PFSK-1 (cell line): ENCODE data around the gene GPR17.

Source experiments
- POLR2AphosphoS5 ChIP-seq: IDR thresholded peaks from 2 replicates; pipeline ENCODE4 v1.6.1; 2012; ENCODE audit warnings: low read depth, mild to moderate bottlenecking, control low read depth, low read length, moderate library complexity
- REST ChIP-seq, 2 experiments: IDR thresholded peaks; 2 replicates each; pipeline versions ENCODE4 v1.6.1 to v1.8.0; 2011 to 2012; ENCODE audit warnings: low read depth in 2 of 2, low read length in 2 of 2, control low read depth in 1 of 2, inconsistent platforms in 1 of 2, mild to moderate bottlenecking in 1 of 2, moderate library complexity in 1 of 2; ENCODE audit not compliant: insufficient read depth in 1 of 2

GRCh38 chr2:127626175-127626574 lies 19.8 kb upstream of the GPR17 start:
- TF ChIP-seq POLR2AphosphoS5 (no peak), REST (IDR thresholded peaks at IDR 0.05; ENCODE audit: insufficient read depth in 1 of 2, low read depth in 2 of 2, low read length in 2 of 2) (no peak)
